Measurements from ENCODE around the gene DUOXA1.
A peak's percentile ranks its signal among the peaks of the same experiment; 100 is the strongest.

DUOXA1 gene

GRCh38 chr15:45129651-45130129 lies at the start of gene DUOXA1, which contains the start of gene DUOX1:
TSS of gene DUOXA1 (minus strand) at chr15:45129879. CDS start at chr15:45123014, 6,865 bp downstream.
TSS of gene DUOX1 (plus strand) at chr15:45129994. CDS start at chr15:45131967, 1,973 bp downstream.
- no peak for DNase-seq

- DNase-seq = no peak
These were observed 47.6 kb upstream of the DUOXA1 start for GRCh38 chr15:45177285-45177684.

DNA sequence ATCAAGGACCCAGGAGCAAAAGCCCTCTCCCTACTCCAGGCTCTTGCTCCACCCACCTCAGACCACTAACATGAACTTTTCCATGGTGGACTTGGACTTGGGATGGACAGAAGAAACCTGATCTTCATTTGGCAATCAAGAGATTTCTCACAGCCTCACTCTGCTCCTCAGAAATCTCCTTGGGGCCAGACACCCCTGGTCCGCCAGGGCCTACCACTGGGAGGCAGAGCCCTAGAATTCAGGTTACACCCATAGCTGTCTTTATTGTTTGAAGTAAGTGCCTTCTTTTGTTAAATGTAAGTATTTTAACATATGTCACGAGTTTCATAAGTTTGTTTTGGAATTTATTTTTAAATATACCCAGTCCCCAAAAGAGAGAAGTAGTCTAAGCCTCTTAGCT lies 44.9 kb upstream of the DUOXA1 start:
- no peak for DNase-seq

DNA sequence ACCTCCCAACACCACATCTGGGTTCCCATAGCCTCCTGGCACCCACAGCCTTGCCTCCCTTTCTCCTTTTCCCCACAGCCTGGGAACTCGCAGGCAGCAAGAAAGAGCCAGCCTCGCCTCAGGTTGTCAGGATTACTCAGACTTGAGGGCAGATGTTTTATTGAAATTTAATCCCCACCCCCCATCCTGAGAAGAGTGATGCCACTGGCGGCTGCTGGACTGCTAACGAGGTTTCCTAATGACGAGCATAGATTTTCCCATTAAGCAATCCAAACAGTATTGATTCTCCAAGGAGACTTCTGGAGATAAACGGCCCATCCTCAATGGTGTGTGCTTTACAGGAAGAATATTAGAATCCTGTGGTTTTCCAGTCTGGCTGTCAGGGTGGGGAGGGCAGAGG lies 44.4 kb upstream of the DUOXA1 start:
- DNase-seq = no peak

DNA sequence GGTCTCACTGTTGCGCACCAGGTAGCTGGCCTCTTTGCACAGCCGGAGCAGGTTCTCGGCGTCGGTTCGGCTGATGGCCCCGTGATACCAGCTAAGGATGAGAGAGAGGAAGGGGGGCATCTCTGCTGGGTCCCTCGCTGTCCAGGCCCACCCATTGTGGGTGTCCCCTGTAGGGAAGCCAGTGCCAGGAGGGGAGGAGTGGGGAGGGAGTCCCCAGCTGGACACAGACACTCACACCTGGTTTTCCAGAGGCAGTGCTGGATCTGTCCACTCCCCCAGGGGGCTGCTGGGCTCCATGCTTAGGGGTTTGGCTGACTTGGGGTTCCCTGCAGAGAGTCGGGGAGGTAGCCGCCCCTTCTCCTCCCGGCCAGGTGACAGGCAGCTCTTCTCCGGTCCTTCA lies 42.2 kb upstream of the DUOXA1 start:
- no peak for DNase-seq

DNA sequence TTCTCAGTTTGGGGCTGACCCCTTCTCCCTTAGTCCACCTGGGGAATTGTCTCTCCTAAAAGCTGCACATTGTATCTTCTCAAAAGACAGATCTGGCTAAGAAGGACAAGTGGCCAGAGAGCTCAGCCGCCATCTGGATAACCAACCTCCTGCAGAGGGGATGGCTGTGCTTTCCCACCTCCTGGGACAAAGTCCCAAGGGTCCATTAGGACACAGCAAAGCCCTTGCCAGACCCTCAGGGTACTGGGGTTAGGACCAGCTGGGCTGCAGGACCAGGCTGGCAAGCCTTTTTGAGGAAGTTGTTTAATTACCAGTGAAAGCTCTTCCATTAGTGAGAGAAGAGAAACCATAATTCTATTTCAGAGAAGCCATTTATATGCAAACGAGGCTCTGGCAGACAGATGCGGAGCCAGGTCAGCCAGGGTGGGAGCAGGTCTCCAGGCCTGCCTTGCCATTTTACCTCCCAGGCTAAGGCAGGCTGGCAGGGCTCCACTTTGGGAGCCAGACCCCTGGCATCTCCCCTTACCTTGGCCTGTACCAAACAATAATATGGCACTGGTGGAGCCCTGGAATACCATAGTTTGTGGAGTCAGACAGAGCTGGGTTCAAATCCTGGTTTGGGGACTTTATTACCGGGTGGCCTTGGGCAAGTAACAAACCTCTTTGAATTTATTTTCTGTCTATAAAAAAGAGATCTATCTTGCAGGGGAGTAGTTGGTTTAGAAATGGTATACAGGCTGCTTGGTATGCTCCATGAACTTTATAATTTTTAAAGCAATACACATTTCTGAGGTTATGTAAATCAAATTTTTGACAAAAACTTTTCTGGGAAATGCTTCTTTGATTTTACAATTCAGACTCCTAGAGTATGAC lies 40.2 kb upstream of the DUOXA1 start:
- peak; percentile 58 for DNase-seq

DNA sequence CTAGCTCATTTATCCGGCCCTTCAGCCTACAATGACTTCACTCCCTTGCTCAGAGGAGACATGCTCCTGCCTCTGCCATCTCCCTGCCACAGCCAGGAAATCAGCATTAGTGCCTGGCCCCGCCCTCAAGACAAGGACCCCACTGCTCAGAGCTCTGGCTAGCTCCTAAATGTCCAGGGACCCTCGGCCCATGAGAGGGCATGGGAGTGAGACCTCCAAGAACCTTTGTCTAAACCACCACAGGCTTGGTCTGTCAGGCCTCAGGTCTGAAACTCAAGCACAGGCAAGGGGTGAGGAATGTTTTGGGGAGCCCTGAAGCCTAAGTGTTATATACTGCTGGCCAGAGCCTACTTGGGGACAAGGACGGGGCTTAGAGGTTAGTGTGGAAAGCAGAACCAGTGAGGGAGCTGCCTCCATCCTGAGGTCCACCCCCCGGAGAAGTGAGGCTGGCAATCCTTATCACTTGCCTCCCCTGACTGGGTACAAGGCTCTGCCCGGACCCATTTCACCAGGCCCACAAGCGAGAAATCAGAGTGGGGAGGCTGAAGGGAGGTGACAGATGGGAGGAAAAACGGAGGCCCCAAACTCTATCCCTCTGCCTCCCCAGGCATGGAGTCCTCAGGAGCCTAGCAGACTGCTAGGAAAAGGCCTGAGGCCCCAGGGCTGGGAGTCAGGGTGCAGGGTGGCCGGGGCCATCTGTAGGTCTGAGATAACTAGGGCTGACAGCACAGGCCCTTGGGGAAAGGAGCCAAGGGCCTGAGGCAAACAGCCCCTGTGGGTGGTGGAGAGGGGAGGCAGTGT lies 39.3 kb upstream of the DUOXA1 start:
- no peak for DNase-seq

GRCh38 chr15:45168286-45168685 lies 38.6 kb upstream of the DUOXA1 start:
- no peak for DNase-seq

- no peak for DNase-seq
These were observed 38.0 kb upstream of the DUOXA1 start for GRCh38 chr15:45167631-45168205.

DNA sequence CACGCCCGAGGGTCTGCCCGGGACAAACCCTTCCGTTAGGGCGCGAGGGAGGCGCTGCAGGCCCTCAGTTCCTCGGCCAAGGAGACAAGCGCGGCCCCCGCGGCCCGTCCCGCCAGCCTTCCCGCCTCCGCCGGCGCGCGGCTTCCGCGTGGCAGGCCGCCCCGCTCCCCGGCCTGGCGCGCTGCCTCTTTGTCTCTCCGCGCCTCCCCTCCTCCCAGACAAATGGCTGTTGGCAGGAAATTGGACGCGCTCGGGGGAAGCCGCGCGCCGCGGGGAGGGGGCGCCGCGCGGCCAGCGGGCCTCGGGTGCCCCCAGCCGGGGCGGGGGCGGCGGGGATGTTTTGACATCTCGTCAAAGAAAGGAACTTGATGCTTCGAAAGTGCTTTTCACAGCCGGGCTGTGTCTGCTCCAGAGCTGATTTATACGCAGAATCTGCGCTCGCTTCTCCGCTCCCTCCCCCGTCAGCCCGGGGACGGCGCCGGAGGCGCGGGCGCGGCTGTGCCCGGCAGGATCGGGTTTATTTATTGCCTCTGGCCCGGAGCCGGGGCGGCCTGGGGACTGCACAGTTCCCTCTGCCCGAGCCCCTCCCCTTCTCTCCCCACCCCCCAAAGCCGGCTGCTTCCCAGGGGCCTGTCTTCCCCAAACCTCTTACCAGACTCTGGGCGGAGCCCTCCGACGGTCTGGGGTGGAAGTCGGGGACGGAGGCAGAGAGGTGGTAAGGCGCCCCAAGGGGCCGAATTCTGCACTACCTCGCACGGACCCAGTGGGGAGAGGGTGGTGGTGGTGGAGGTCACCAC lies 37.4 kb upstream of the DUOXA1 start:
- peak; percentile 33 for DNase-seq

DNA sequence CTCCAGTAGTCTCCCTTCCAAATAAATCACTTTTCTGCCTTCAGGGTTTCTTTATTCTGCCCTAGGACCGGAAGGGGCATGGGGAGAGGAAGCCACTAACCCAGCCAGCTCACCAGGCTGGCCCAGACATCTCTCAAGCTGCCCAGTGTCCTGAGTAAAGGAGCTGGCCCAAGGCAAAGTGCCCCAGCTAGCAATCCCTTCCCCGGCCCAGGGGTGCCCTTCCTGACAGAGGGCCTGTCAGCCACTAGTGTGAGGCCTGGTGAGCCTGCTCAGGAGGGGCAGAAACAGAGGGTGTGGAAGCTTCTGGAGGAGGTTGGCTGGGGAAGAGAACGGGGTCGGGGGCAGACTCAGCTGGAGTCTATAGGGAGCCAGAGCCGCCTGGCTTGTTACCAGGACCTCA lies 35.9 kb upstream of the DUOXA1 start:
- no peak for DNase-seq

DNA sequence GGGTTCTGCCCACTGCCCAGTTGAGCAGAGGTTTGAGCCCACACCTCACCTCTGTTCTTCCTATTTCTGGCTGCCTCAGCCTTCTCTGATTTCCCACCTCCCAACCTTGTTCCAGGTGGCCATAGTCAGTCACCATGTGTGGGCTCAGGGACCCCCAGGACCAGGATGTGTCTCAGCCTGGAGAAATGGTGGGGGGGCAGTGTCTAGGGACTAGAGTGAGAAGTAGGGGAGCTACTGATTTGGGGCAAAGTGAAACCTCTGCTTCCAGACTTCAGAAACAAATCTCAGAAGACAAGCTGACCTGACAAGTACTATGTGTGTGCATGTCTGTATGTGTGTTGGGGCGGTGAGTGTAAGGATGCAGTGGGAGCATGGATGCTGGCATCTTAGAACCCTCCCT lies 35.2 kb upstream of the DUOXA1 start:
- DNase-seq = no peak

- no peak for DNase-seq
These were observed 33.8 kb upstream of the DUOXA1 start for GRCh38 chr15:45163508-45163856.

DNA sequence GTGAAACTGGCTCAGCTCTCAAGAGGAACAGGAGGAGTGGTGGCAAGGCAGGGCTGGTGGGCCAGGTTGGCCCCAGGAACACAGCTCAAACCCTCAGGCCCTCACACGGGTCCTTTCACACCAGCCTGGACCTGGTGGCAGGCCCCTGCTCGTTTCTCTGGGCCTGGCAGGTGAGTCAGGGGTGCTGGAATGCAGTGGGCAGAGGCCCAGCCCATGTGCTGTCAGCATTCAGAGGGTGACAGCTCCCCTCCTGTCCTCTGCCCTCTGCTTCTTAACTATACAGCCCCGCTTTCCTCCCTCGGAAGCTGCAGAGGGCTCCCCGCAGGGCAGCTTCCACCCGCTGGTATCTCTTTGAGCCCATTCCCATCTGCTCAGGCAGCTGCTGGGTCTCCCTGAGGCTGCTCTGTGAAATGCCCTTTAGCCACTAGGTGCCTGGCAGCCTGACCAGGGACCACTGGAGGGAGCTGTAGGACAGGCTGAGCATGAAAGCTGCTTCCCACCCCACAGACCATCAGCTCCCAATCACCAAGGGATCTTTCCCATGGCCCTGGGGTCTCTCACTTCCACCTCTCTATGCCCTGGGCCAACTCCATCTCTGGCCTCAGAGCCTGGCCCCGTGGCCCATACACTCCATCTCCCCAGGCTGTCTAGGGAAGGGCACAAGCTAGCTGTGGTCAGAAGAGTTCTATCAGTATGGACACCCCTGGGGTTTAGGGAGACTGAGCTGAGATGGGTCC lies 33.3 kb upstream of the DUOXA1 start:
- DNase-seq = no peak

- no peak for DNase-seq
These were observed 32.0 kb upstream of the DUOXA1 start for GRCh38 chr15:45161666-45162065.

GRCh38 chr15:45157974-45158373 lies 28.3 kb upstream of the DUOXA1 start:
- DNase-seq = no peak

GRCh38 chr15:45156744-45157455 lies 27.2 kb upstream of the DUOXA1 start:
- DNase-seq = no peak

DNA sequence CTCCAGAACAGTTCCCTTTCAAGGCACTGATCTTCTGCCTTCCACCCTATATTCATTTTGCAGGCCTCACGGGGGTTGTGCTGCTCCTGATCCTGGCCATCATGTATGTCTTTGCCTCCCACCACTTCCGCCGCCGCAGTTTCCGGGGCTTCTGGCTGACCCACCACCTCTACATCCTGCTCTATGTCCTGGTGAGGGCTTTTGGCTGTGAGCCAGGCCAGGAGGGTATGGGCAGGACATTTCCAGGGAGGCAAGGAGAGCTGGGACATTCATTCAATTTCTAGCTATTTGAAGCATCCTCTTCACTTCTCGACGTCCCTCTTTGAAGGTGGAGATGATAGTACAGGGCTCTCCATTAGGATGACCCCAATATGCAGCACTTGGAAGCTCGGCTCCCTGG lies 26.1 kb upstream of the DUOXA1 start:
- no peak for DNase-seq

DNA sequence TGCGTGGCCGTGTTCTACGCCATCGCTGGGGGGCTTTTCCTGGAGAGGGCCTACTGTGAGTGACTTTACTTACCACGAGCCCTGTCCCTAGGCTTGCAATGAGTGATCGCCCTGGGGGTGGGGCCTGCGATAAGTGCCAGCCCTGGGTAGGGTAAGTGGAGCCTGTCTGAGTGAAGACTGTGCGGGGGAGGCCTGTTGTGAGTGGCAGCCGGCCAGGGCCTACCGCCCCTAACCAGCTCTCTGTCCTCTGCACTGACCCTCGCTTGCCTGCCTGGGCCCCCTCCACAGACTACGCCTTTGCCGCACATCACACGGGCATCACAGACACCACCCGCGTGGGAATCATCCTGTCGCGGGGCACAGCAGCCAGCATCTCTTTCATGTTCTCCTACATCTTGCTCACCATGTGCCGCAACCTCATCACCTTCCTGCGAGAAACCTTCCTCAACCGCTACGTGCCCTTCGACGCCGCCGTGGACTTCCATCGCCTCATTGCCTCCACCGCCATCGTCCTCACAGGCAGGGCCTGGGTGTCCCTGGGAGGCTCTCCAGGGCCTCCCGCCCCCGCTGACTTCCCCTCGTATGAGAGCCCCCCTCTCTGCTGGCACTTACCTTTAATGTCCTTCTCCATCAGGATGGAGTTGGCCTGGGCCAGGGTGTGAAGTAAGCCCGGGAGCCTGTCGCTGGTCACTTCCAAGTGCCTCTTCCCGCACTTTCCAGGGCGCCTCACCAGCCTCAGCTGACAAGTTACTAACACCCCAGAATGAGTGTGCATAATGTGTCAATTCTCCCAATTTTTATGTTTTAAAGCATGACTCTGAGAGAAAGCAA lies 22.5 kb upstream of the DUOXA1 start:
- no peak for DNase-seq

- no peak for DNase-seq
These were observed 21.3 kb upstream of the DUOXA1 start for GRCh38 chr15:45150997-45151396.

All from NCI-H1436 treated with DMSO at 0.1 percent for 48 hours (cell line).